HEK293 (cell line): ENCODE data around the gene CYP26A1.

Experiments used
- SCRT1 ChIP-seq: fragments of 450-650 bp; formaldehyde crosslinking; IDR thresholded peaks from 2 replicates; pipeline ENCODE4 v1.5.1; 2016; ENCODE audit warnings: missing biosample characterization, missing genetic modification characterization, borderline replicate concordance
- SP3 ChIP-seq: fragments of 450-650 bp; formaldehyde crosslinking; IDR thresholded peaks from 2 replicates; pipeline ENCODE4 v1.5.1; 2016; ENCODE audit warnings: missing biosample characterization, missing genetic modification characterization
- ZFHX2 ChIP-seq: fragments of 450-650 bp; formaldehyde crosslinking; conservative IDR thresholded peaks from 2 replicates; pipeline ENCODE4 v1.5.1; 2016; ENCODE audit warnings: missing biosample characterization, missing genetic modification characterization
- ZNF10 ChIP-seq: fragments of 450-650 bp; formaldehyde crosslinking; IDR thresholded peaks from 2 replicates; pipeline ENCODE4 v1.5.1; 2017; ENCODE audit warnings: missing biosample characterization, missing genetic modification characterization
- ZNF19 ChIP-seq: fragments of 450-650 bp; formaldehyde crosslinking; IDR thresholded peaks from 2 replicates; pipeline ENCODE4; 2016; ENCODE audit warnings: missing biosample characterization, missing genetic modification characterization, low read depth
- ZNF221 ChIP-seq: fragments of 450-650 bp; formaldehyde crosslinking; IDR thresholded peaks from 2 replicates; pipeline ENCODE4 v1.5.1; 2017; ENCODE audit warnings: missing biosample characterization, missing genetic modification characterization, borderline replicate concordance
- ZNF223 ChIP-seq: fragments of 450-650 bp; formaldehyde crosslinking; IDR thresholded peaks from 2 replicates; pipeline ENCODE4 v1.5.1; 2016; ENCODE audit warnings: missing biosample characterization, missing genetic modification characterization
- ZNF239 ChIP-seq: fragments of 450-650 bp; formaldehyde crosslinking; IDR thresholded peaks from 2 replicates; pipeline ENCODE4 v1.5.1; 2016; ENCODE audit warnings: missing biosample characterization, missing genetic modification characterization
- ZNF266 ChIP-seq: fragments of 450-650 bp; formaldehyde crosslinking; IDR thresholded peaks from 2 replicates; pipeline ENCODE4 v1.5.1; 2016; ENCODE audit warnings: missing biosample characterization, missing genetic modification characterization, low read depth
- ZNF341 ChIP-seq: fragments of 450-650 bp; formaldehyde crosslinking; IDR thresholded peaks from 2 replicates; pipeline ENCODE4; 2016; ENCODE audit warnings: low read depth, missing biosample characterization, missing genetic modification characterization
- ZNF404 ChIP-seq: fragments of 450-650 bp; formaldehyde crosslinking; IDR thresholded peaks from 2 replicates; pipeline ENCODE4 v1.5.1; 2017; ENCODE audit warnings: missing biosample characterization, missing genetic modification characterization
- ZNF501 ChIP-seq: fragments of 450-650 bp; formaldehyde crosslinking; IDR thresholded peaks from 2 replicates; pipeline ENCODE4 v1.5.1; 2016; ENCODE audit warnings: missing biosample characterization, missing genetic modification characterization
- ZNF510 ChIP-seq: fragments of 450-650 bp; formaldehyde crosslinking; IDR thresholded peaks from 2 replicates; pipeline ENCODE4 v1.5.1; 2018; ENCODE audit warnings: mild to moderate bottlenecking, missing genetic modification characterization, missing biosample characterization; ENCODE audit not compliant: insufficient replicate concordance
- ZNF610 ChIP-seq: fragments of 450-650 bp; formaldehyde crosslinking; IDR thresholded peaks from 2 replicates; pipeline ENCODE4 v1.5.1; 2016; ENCODE audit warnings: missing biosample characterization, missing genetic modification characterization, borderline replicate concordance
- ZNF837 ChIP-seq: fragments of 450-650 bp; formaldehyde crosslinking; IDR thresholded peaks from 2 replicates; pipeline ENCODE4 v1.5.1; 2016; ENCODE audit warnings: missing biosample characterization, missing genetic modification characterization
- TF ChIP-seq, protein P1 (sequence below): fragments of 450-650 bp; formaldehyde crosslinking; IDR thresholded peaks from 2 replicates; pipeline ENCODE4 v1.5.1; 2016; ENCODE audit warnings: missing biosample characterization, missing genetic modification characterization, borderline replicate concordance
- TF ChIP-seq, protein P2 (sequence below): fragments of 450-650 bp; formaldehyde crosslinking; IDR thresholded peaks from 2 replicates; pipeline ENCODE4 v1.5.1; 2016; ENCODE audit warnings: missing biosample characterization, missing genetic modification characterization
- TF ChIP-seq, protein P3 (sequence below): fragments of 450-650 bp; IDR thresholded peaks from 2 replicates; pipeline ENCODE4 v1.5.1; 2018; ENCODE audit warnings: missing biosample characterization, missing genetic modification characterization
- TF ChIP-seq, protein P4 (sequence below): fragments of 450-650 bp; formaldehyde crosslinking; IDR thresholded peaks from 2 replicates; pipeline ENCODE4 v1.5.1; 2017; ENCODE audit warnings: missing biosample characterization, missing genetic modification characterization
- TF ChIP-seq, protein P5 (sequence below): fragments of 450-650 bp; formaldehyde crosslinking; IDR thresholded peaks from 2 replicates; pipeline ENCODE4 v1.5.1; 2016; ENCODE audit warnings: missing biosample characterization, missing genetic modification characterization
- TF ChIP-seq, protein P6 (sequence below): fragments of 450-650 bp; formaldehyde crosslinking; conservative IDR thresholded peaks from 2 replicates; pipeline ENCODE4 v1.5.1; 2016; ENCODE audit warnings: low read depth, missing biosample characterization, missing genetic modification characterization
- TF ChIP-seq, protein P7 (sequence below): fragments of 450-650 bp; formaldehyde crosslinking; IDR thresholded peaks from 2 replicates; pipeline ENCODE4 v1.5.1; 2016; ENCODE audit warnings: missing biosample characterization, missing genetic modification characterization

CYP26A1 gene

DNA sequence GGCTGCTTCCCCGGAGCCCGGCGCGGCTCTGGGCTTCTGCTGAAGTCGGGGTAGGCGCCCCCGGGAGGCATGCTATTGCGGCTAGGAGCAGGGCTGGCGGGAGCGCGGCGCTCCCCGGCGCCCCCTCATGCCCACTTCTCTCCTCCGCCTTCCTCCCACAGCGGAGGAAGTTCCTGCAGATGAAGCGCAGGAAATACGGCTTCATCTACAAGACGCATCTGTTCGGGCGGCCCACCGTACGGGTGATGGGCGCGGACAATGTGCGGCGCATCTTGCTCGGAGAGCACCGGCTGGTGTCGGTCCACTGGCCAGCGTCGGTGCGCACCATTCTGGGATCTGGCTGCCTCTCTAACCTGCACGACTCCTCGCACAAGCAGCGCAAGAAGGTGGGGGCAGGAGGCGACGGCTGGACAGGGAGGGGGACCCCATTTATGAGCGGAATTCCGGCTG lies 479 bp downstream of the CYP26A1 start (continued):
- TF ChIP-seq, protein P1, sequence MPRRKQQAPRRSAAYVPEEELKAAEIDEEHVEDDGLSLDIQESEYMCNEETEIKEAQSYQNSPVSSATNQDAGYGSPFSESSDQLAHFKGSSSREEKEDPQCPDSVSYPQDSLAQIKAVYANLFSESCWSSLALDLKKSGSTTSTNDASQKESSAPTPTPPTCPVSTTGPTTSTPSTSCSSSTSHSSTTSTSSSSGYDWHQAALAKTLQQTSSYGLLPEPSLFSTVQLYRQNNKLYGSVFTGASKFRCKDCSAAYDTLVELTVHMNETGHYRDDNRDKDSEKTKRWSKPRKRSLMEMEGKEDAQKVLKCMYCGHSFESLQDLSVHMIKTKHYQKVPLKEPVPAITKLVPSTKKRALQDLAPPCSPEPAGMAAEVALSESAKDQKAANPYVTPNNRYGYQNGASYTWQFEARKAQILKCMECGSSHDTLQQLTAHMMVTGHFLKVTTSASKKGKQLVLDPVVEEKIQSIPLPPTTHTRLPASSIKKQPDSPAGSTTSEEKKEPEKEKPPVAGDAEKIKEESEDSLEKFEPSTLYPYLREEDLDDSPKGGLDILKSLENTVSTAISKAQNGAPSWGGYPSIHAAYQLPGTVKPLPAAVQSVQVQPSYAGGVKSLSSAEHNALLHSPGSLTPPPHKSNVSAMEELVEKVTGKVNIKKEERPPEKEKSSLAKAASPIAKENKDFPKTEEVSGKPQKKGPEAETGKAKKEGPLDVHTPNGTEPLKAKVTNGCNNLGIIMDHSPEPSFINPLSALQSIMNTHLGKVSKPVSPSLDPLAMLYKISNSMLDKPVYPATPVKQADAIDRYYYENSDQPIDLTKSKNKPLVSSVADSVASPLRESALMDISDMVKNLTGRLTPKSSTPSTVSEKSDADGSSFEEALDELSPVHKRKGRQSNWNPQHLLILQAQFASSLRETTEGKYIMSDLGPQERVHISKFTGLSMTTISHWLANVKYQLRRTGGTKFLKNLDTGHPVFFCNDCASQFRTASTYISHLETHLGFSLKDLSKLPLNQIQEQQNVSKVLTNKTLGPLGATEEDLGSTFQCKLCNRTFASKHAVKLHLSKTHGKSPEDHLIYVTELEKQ = no peak
- peak; percentile 60; the same call in 1 of the 2 replicates for TF ChIP-seq ZNF10 (tag by site-specific recombination)
- TF ChIP-seq SCRT1 (tag by site-specific recombination) = no peak
- no peak for TF ChIP-seq ZNF19 (tag by site-specific recombination)
- no peak for TF ChIP-seq ZNF510
- TF ChIP-seq ZNF239 = no peak
- TF ChIP-seq, protein P2, sequence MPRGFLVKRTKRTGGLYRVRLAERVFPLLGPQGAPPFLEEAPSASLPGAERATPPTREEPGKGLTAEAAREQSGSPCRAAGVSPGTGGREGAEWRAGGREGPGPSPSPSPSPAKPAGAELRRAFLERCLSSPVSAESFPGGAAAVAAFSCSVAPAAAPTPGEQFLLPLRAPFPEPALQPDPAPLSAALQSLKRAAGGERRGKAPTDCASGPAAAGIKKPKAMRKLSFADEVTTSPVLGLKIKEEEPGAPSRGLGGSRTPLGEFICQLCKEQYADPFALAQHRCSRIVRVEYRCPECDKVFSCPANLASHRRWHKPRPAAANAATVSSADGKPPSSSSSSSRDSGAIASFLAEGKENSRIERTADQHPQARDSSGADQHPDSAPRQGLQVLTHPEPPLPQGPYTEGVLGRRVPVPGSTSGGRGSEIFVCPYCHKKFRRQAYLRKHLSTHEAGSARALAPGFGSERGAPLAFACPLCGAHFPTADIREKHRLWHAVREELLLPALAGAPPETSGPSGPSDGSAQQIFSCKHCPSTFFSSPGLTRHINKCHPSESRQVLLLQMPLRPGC (tag by site-specific recombination) = no peak
- no peak for TF ChIP-seq ZNF837
- TF ChIP-seq ZNF501 (tag by site-specific recombination) = no peak
- TF ChIP-seq ZNF223 (tag by site-specific recombination) = no peak
- TF ChIP-seq SP3 = no peak
- TF ChIP-seq ZNF404 = no peak
- no peak for TF ChIP-seq ZNF341 (tag by site-specific recombination)
- TF ChIP-seq, protein P3, sequence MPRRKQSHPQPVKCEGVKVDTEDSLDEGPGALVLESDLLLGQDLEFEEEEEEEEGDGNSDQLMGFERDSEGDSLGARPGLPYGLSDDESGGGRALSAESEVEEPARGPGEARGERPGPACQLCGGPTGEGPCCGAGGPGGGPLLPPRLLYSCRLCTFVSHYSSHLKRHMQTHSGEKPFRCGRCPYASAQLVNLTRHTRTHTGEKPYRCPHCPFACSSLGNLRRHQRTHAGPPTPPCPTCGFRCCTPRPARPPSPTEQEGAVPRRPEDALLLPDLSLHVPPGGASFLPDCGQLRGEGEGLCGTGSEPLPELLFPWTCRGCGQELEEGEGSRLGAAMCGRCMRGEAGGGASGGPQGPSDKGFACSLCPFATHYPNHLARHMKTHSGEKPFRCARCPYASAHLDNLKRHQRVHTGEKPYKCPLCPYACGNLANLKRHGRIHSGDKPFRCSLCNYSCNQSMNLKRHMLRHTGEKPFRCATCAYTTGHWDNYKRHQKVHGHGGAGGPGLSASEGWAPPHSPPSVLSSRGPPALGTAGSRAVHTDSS = peak; percentile 45
- TF ChIP-seq, protein P4, sequence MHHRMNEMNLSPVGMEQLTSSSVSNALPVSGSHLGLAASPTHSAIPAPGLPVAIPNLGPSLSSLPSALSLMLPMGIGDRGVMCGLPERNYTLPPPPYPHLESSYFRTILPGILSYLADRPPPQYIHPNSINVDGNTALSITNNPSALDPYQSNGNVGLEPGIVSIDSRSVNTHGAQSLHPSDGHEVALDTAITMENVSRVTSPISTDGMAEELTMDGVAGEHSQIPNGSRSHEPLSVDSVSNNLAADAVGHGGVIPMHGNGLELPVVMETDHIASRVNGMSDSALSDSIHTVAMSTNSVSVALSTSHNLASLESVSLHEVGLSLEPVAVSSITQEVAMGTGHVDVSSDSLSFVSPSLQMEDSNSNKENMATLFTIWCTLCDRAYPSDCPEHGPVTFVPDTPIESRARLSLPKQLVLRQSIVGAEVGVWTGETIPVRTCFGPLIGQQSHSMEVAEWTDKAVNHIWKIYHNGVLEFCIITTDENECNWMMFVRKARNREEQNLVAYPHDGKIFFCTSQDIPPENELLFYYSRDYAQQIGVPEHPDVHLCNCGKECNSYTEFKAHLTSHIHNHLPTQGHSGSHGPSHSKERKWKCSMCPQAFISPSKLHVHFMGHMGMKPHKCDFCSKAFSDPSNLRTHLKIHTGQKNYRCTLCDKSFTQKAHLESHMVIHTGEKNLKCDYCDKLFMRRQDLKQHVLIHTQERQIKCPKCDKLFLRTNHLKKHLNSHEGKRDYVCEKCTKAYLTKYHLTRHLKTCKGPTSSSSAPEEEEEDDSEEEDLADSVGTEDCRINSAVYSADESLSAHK (tag by site-specific recombination) = no peak
- TF ChIP-seq, protein P5, sequence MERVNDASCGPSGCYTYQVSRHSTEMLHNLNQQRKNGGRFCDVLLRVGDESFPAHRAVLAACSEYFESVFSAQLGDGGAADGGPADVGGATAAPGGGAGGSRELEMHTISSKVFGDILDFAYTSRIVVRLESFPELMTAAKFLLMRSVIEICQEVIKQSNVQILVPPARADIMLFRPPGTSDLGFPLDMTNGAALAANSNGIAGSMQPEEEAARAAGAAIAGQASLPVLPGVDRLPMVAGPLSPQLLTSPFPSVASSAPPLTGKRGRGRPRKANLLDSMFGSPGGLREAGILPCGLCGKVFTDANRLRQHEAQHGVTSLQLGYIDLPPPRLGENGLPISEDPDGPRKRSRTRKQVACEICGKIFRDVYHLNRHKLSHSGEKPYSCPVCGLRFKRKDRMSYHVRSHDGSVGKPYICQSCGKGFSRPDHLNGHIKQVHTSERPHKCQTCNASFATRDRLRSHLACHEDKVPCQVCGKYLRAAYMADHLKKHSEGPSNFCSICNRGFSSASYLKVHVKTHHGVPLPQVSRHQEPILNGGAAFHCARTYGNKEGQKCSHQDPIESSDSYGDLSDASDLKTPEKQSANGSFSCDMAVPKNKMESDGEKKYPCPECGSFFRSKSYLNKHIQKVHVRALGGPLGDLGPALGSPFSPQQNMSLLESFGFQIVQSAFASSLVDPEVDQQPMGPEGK = peak; percentile 67
- peak; percentile 60 for TF ChIP-seq ZFHX2
- TF ChIP-seq ZNF610 (tag by site-specific recombination) = no peak
- no peak for TF ChIP-seq ZNF221 (tag by site-specific recombination)
- no peak for TF ChIP-seq ZNF266 (tag by site-specific recombination)
- TF ChIP-seq, protein P6, sequence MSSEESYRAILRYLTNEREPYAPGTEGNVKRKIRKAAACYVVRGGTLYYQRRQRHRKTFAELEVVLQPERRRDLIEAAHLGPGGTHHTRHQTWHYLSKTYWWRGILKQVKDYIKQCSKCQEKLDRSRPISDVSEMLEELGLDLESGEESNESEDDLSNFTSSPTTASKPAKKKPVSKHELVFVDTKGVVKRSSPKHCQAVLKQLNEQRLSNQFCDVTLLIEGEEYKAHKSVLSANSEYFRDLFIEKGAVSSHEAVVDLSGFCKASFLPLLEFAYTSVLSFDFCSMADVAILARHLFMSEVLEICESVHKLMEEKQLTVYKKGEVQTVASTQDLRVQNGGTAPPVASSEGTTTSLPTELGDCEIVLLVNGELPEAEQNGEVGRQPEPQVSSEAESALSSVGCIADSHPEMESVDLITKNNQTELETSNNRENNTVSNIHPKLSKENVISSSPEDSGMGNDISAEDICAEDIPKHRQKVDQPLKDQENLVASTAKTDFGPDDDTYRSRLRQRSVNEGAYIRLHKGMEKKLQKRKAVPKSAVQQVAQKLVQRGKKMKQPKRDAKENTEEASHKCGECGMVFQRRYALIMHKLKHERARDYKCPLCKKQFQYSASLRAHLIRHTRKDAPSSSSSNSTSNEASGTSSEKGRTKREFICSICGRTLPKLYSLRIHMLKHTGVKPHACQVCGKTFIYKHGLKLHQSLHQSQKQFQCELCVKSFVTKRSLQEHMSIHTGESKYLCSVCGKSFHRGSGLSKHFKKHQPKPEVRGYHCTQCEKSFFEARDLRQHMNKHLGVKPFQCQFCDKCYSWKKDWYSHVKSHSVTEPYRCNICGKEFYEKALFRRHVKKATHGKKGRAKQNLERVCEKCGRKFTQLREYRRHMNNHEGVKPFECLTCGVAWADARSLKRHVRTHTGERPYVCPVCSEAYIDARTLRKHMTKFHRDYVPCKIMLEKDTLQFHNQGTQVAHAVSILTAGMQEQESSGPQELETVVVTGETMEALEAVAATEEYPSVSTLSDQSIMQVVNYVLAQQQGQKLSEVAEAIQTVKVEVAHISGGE = peak; percentile 74
- TF ChIP-seq, protein P7, sequence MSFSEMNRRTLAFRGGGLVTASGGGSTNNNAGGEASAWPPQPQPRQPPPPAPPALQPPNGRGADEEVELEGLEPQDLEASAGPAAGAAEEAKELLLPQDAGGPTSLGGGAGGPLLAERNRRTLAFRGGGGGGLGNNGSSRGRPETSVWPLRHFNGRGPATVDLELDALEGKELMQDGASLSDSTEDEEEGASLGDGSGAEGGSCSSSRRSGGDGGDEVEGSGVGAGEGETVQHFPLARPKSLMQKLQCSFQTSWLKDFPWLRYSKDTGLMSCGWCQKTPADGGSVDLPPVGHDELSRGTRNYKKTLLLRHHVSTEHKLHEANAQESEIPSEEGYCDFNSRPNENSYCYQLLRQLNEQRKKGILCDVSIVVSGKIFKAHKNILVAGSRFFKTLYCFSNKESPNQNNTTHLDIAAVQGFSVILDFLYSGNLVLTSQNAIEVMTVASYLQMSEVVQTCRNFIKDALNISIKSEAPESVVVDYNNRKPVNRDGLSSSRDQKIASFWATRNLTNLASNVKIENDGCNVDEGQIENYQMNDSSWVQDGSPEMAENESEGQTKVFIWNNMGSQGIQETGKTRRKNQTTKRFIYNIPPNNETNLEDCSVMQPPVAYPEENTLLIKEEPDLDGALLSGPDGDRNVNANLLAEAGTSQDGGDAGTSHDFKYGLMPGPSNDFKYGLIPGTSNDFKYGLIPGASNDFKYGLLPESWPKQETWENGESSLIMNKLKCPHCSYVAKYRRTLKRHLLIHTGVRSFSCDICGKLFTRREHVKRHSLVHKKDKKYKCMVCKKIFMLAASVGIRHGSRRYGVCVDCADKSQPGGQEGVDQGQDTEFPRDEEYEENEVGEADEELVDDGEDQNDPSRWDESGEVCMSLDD (tag by site-specific recombination) = no peak
